Fibroblast of peridontal ligament (primary cell): ENCODE data around the gene TMEM145.
A peak's percentile ranks its signal among the peaks of the same experiment; 100 is the strongest.
"Not testable (repeated sequence)": the region's sequence is repeated elsewhere in the genome, so short reads cannot be mapped to it uniquely, and the experiment has no call there.

Source experiments
- DNase-seq: peaks from one replicate; pipeline ENCODE4 v3.0.0-alpha.2; 2010; ENCODE audit errors: extremely low read depth

Gene TMEM145

GRCh38 chr19:42313840-42314755, 989 bp downstream of the TMEM145 start:
- no peak for DNase-seq

DNA sequence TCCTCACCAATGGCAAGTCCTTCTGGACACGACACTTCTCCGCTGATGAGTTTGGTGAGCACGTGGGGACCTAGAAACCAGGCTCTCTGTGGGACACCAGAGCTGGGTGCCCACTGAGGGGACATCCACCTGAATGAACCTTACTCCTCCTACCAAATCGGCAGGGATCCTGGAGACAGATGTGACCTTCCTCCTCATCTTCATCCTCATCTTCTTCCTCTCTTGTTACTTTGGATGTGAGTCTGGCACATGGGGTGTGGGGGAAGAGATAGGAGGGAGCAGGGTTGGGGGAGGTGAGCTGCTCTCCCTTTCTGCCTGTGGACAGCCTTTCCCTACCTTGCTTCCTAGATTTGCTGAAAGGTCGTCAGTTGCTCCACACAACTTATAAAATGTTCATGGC, 1.9 kb downstream of the TMEM145 start:
- DNase-seq = no peak

DNA sequence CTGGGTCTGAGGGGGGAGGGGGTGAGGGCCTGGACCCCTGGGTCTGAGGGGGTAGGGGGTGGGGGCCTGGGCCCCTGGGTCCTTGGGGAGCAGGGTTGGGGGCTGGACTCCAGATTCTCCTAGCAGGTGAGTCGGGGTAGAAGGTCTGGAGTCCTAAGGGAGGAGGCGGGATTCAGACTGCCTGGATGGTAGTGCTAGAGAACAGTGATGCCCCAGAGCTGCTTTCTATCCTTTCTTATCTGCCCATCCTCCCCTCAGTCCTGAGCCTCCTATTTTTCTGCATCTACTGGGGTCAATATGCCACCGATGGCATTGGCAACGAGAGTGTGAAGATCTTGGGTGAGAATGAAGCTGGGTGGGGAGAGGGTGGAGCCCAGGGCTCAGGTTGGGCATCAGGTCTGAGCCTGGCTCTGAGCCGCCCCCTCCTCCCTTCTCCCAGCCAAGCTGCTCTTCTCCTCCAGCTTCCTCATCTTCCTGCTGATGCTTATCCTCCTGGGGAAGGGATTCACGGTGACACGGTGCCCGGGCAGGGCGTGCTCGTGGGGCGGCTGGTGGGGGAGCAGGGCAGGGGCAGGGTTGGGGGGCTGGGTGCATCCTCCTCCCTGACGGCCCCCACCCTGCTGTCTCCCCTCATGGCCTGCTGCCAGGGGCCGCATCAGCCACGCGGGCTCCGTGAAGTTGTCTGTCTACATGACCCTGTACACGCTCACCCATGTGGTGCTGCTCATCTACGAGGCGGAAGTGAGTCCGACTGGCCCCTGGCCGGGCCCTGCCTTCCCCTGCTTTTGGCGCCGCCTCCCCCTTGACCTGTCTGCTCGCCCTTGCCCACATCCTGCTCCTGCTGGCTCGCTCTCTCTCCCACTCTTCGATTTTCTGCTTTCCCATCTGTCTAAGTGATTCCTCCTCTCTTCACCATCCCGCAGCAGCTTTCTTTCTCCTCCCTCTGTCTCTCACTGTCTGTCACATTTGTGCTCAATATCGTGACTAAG, 3.4 kb downstream of the TMEM145 start:
- no peak for DNase-seq

DNA sequence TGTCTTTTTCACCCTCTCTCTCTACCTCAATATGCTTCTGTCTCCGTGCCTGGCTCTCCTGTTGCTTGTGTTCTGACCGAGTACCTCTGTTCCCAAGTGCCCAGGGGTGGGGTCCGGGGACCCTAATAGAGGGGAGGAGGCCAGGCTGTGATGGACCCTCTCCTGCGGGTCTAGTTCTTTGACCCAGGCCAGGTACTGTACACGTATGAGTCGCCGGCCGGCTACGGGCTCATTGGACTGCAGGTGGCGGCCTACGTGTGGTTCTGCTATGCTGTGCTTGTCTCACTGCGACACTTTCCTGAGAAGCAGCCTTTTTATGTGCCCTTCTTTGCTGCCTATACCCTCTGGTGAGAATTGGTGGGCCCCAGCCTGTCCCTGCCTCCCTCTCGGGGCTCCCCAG, 4.4 kb downstream of the TMEM145 start:
- DNase-seq = no peak

GRCh38 chr19:42322305-42322704, 9.2 kb downstream of the TMEM145 start:
- DNase-seq = no peak

DNA sequence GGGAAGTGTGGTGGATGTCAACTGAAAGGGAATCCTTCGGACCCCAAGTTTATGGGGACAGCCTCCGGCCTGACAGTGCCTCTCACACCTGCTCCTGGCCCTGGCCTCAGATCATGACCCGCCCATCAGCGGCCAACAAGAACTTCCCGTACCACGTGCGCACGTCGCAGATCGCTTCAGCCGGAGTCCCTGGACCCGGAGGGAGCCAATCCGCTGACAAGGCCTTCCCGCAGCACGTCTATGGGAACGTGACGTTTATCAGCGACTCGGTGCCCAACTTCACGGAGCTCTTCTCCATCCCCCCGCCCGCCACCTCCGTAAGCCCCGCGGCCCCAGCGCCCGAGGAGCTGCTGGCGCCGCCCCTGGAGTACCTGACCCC, 10.4 kb downstream of the TMEM145 start:
- DNase-seq = no peak

DNA sequence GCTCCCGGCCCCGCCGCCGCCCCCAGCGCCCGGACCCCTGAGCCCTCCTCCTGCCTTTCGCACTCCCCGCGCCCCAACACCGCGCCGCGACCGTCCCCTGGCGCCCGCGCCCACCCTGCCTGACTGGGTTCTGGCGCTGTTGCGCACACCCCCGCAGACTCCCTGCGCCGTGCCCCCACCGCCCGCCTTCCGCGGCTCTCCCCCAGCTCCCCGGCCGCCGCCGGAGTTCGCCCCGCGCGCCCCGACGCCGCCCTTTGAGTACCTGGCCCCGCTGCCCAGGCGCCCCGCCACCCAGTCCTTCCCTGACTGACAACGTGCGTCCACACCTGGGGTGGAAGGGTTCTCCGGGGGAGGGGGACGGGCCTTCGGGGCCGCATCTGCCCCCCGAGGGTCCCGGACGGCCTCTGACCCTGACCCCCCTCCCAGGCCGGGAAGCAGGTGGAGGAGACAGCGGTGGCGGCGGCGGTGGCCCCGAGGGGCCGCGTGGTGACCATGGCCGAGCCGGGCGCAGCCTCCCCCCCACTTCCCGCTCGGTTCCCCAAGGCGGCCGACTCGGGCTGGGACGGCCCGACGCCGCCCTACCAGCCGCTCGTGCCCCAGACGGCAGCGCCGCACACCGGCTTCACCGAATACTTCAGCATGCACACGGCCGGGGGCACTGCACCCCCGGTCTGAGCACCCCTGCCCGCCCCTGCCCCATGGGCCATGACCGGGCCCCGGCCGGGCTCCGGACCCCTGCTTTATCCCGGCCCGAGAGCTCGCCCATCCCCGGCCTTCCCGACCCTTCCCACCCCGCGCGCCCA, 10.9 kb downstream of the TMEM145 start:
- DNase-seq = no peak

DNA sequence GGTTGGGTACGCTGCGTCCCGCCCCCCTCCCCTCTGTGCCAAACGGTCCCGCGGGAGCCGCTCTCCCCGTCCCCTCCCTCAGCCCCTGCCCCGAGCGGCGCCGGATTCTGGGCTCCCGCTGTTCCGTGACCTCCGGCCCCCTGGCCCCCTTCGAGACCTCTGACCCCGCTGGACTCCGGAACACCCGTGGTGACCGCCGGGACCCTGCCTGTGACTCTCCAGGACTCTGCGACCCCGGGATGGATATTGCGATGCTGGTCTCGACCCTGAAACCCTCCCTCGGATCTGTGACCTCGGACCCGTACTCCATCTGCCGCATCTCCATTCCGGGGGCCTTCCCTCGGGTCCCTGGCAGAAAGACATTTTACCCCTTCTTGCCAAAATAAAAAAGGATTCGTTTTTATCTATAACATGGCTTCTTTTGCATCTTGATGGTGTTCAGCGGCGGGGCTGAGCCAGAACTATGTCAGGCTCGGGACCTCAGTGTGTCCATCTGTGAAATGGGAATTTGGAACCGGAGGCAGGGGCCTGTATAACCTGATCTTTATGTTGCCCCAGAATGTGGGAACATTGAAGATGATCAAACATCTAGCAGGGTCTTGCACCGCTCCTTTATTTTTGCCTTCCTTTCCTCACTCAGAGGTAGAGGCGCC, 11.7 kb downstream of the TMEM145 start:
- DNase-seq = no peak

DNA sequence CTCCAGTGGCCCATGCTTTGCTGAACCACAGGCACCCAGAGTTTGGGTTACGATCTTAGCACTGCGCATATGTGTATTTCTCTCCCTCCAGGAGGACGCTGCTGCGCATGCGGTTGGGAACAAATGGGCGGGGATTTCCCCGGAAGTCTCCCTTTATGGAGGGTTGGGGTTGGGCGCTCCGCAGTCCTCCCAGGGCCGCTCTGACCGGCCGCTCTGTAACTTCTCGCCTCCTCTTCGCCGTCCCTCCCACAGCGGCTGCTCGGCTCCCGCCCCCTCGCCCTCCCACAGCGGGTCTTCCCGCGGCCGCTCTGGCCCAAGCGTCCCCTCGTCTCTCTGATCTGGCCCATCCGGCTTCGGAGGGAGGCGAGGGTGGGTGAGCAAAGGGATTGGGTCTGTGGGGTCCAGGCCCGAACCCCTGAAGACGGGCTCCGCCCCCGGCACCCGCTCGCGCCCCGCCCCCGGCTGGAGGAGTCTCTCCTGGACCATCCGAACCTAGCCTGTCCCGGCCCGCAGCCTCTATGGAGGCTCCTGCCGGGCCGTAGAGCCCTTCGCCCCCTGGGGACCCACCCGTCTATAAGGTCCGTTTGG, 12.3 kb downstream of the TMEM145 start, which contains the start of gene MEGF8:
MEGF8 (plus strand) TSS at position 328 of the 588 bp plus-strand sequence. CDS start 609 bp downstream, outside the sequence.
- peak; percentile 99 for DNase-seq

DNA sequence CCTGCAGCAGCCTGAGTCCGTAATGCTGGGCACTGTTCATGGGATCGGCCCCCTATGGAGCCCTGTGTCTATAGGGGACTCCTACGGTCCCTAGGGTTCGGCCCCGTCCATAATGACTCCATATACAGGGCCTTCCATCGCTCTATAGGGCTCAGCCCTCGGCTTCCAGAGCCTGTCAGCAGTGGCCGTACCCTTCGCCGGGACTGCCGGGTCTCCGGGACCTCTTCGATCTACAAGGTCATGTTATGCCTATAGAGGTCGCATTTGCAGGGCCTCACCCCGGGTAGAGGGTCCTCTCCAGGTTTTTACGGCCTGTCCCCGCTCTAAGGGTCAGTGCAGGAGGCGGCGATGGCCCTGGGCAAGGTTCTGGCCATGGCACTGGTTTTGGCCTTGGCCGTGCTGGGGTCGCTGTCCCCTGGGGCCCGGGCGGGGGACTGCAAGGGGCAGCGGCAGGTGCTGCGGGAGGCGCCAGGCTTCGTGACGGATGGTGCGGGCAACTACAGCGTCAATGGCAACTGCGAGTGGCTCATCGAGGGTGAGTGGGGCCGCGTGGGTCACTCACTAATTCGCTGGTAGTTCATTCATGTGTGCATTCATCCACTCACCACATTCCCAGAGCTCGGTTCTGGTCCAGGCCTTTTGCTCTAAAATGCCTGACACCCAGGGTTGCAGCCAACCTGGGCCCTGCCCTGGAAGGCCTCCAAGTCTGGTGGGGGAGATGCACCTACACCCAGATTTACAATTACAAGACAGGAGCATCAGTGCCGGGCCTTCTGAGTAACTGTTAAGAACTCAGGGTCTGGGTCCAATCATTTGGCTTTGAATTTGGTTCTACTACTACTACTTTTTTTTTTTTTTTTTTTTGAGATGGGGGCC, 13.0 kb downstream of the TMEM145 start:
- DNase-seq = no peak

DNA sequence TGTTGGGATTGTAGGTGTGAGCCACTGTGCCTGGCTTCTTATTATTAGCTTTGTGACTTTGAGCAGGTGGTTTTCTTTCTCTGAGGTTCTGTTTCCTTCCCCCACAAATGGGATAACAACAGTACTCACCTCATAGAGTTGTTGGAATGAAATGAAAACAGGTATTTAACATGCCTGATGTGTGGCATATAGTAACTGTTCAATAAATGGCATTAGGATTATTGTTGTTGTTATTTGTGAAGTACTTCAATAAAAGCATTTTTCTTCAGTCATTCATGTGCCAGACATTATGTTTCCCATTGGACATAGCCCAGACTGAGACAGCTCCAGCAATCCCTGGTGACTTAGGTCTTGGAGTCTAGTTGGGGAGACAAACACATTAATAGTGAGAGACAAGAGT, 13.9 kb downstream of the TMEM145 start:
- DNase-seq = no peak

DNA sequence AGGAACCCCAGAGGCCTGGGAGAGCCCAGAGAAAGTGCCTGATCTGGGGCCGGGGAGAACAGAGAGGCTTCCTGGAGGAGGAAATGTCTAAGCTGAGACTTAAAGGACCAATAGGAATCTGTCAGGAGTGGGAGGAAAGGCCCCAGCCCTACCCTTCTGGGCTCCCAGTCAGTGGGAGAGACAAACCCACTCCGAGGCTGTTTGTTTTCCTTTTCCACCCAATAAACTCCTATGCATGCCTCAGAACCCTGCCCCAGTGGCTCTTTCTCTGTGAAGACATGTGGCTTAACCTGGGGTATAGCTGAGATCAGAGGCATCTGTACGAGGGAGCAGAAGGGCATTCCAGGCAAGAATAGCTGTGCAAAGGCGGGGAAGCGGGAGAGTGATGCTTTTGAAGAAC, 14.3 kb downstream of the TMEM145 start:
- DNase-seq = no peak

DNA sequence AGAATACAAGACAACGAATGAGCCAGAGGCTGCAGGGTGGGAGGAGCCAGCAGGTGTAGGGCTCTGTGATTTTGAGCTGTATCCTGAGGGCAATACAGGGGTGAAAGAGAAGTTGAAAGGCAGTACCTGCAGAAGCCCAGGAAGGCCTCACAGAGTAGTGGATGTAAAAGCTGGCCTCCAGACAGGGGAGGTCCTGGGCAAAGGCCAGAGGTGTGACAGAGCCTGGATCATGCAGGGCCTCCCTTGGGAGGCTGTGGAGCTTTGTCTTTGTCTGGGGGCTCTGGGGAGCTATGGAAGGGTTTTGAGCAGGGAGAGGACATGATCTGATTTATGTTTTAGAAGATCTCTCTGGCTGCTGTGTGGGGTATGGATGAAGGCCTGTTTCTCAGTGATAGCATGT, 15.0 kb downstream of the TMEM145 start:
- DNase-seq = no peak

DNA sequence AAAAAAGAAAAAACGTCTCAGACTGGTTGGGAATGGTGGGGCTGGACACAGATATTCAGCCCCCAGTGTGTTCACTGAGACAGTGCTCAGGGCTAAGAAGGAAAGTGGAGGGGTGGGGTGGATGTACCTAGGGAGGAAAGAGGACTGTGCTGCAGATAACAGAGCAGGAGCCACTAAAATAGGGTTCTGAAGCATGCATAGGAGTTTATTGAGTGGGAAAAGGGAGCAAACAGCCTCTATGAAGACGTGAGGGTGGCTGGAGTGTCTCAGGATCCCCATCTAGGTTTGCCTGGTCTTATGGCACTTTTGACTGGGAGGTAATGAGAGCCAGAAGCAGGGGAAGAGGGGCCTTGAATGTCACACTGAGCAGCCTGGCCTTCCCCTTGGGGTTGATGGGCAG, 15.7 kb downstream of the TMEM145 start:
- DNase-seq = no peak

GRCh38 chr19:42330241-42330711, 17.2 kb downstream of the TMEM145 start:
- peak; percentile 74 for DNase-seq

DNA sequence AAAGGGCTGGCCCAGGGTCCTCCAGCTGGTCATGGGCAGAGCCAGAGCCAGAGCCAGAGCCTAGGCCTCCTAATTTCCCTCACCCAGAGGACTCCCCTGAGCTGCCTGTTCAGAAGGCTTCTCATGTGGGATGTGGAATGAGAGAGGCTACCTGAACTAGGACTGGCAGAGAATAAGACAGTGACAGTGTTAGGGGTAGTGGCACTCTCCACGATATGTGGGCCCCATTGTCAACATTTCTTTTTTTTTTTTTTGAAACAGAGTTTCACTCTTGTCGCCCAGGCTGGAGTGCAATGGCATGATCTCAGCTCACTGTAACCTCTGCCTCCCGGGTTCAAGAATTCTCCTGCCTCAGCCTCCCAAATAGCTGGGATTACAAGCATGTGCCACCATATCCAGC, 18.2 kb downstream of the TMEM145 start:
- not testable (repeated sequence) for DNase-seq

GRCh38 chr19:42332059-42332458, 18.9 kb downstream of the TMEM145 start:
- DNase-seq = no peak

DNA sequence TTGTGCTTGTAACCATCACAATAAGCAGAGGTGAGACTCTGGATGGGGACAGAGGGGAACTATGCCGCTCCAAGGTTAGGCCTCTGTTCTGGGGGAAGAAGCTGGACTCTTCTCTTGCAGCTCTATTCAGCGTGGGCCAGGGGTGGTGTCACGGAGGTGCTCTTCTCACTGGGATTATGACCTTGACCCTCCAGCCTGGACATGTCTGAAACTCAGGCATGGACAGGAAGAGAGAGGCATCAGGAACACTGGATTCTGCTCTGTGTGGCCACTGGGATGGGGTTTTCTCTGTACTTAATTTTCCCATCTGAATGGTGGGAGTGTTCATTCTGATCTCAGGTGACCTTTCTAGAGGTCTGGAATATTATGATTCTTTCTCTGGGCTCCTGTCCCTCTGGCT, 19.9 kb downstream of the TMEM145 start:
- DNase-seq = no peak

- DNase-seq = no peak
These were observed 21.0 kb downstream of the TMEM145 start for GRCh38 chr19:42333975-42334696.
